CD4-positive, alpha-beta T cell treated with Interleukin-6 for 4 hours (primary cell): ENCODE measurements around the gene CNN2.

ENCODE experiments used
- DNase-seq: peaks from one replicate; pipeline ENCODE4 v3.0.0-alpha.2; 2020; ENCODE audit warnings: mixed read lengths

The CNN2 gene

DNA sequence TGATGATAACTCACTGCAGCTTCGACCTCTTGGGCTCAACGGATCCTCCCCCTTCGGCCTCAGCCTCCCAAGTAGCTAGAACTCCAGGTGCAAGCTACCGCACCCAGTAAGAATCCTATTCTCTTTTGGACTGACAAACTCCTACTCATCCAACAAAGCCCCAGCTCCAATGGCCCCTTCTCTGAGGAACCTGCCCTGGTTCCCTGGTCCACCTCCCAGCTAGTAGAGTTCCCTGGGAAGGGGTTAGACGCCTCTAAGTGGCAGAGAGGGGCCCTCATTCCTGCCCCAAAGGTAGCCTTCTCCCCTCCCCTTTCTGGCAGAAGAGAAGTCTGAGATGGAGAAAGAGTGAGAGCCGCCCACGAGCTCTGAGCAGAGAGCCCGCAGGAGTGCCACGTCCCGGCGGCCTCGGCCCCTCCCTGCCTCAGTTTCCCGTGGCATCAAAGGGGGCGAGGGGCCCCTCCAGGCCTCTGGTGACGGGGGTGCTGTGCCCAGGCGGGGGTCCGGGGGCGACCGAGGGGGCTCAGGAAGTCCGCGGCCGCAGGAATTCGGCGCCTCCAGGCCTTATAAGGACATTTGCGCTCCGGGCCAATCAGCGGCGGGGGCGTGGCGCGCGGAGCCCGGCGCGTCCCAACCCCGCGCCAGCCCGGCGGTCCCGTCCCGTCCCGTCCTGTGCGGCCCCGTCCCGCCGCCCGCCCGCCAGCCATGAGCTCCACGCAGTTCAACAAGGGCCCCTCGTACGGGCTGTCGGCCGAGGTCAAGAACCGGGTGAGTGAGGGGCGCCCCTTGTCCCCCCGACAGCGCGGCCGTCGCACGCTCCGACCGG, at the start of gene CNN2:
CNN2 (plus strand) TSS at position 649 of the 823 bp plus-strand sequence; CDS start at position 703, 54 bp downstream.
- peak; percentile 70 for DNase-seq

DNA sequence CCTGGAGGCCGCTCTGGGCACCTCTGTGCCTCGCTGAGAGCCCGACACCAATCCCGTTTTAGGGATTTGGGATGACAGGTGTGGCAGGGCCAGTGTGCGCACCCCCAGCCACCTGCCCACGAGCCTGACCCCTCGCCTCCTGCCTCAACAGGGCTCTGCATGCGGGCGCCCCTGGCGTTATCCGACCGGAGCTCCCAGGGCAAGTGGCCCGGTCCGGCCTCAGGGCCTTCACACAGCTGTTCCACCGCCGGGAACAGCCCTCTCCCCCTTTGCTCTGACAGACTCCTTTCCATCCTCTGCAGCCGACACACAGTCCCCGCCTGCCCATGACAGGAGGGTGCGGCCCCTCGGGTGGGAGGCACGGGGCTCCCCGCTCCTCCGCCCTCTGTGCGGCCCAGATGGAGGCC, 49.3 kb upstream of the CNN2 start:
- no peak for DNase-seq

DNA sequence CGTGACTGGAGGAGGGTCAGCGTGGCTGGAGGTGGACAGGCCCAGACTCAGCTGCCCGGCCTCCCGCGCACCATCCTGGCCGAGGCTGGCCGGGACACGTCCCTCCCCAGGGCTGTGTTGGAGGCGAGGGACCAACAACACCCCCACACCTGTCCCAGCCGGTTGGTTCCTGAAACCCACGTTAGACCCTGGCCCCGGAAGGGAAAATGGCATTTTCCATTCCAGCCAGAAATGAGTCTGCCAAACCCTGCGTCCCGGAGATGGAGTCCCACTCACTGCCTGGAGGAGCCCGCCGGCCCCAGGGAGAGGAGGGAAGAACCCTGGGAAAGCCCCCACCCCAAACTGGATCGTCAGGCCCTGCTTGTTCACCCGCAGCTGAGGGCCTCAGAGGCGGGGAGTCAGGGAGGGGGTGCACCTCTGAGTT, 47.1 kb upstream of the CNN2 start:
- no peak for DNase-seq

DNA sequence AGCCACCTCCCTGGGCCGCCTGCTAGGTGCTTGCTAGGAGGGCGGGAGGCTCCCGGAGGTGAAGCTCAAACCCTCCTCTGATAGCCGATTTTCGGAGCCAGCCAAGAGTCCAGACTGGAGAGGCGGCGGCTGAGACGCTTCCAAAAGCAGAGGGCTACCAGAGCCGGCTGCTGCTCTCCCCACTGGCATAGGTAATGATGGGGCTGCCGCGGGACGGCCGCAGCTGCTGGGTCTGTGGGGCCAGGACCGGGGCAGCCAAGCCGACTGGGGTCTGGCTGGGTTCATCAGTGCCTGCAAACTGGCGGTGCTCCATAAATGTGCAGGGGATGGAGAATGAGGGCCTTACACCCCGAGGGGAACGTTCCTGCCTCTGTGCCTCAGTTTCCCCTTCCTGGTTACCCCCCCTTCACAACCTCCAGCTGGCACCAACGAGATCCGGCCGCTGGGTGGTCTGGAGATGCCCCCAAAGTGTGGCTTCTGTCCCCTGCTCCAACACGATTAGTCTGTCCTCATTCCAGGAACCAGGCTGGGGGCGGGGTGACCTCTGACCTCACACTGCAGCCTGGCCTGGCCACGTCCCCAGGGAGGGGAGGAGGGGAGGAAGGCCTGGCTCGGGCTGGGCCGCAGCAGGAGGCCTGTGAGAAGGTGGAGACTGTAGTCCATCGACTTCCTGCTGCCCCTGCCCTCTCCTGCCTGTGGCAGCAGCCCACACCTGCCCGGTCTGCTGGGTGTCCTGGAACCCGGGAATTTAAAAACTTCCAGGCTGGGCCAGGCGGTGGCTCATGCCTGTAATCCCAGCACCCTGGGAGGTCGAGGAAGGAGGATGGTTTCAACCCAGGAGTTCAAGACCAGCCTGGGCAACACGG, 46.0 kb upstream of the CNN2 start:
- DNase-seq, result no peak

DNA sequence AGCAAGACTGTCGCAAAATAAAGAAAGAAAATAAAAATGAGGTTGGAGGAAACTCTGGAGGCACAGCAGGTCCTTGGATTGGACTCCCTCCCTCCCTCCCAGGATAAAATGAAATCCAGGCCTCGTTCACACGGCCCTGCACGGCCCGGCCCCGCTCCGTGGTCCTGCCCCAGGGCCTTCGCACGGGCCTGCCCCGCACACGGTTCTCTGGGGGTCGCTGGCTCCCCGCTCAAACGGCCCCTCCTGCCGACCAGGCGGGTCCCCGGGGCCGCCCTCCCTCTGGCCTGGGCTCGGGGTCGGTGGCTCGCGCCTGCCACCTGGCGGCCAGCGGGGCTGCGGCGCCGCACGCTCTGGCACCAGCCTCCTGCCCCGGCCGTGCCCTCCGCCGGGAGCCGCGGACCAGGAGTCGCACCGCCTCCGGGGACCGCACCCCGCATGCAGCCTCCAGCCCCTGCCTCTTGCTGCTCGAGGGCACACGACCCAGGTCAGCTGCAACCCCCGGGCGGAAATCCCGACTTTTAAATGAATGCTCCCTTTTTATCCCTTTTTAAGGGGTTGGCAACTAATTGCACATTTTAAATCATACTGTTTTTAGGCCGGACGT, 43.7 kb upstream of the CNN2 start:
- DNase-seq, result peak; percentile 80

DNA sequence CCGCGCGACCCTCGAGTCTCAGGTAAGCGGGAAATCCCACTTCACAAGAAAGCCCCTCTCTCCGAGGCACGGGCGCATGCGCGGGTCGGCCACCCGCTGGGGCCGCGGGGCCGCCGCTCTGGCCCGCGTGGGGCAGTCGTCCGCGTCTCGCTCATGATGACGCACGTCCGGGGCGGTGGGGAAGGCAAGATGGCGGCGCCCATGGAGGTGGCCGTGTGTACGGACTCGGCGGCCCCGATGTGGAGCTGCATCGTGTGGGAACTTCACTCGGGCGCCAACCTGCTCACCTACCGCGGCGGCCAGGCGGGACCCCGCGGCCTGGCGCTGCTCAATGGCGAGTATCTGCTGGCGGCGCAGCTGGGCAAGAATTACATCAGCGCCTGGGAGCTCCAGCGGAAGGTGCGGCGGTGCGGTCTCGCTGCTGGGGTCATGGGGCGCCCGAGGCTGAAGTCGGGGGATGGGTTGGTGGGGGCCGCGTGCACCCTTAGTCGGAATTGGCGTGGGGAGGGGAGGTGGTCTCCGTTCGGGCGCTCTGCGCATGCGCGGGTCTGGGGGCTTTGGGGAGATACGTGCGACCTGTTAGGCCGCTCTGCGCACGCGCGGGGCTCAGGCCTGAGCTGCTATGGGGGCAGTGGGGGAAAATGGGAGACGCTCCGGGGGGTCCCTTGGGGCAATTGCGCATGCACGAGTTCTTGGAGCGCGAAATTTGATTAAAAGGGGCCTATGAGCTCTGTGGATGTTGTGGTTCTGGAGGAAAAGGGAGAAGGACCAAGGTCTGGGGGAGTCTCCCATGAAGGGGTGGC, 42.0 kb upstream of the CNN2 start, which contains the start of gene WDR18:
WDR18 (plus strand) TSS at position 181 of the 803 bp plus-strand sequence; CDS start at position 190, 9 bp downstream.
- DNase-seq, result peak; percentile 93

DNA sequence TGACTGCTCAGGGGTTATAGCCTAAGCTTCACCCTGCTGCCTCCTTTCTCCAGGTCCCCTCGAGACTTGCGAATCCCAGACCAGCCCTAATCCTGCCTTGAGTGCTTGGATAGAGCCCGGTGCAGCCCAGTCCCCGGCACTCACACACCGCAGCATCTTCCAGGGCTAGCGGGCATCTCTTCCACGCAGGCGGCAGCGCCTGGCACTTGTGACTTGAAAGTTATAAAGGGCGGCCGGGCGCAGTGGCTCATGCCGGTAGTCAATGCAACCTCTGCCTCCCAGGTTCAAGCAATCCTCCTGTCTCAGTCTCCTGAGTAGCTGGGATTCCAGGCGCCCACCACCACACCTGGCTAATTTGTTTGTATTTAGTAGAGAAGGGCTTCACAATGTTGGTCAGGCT, 40.3 kb upstream of the CNN2 start:
- DNase-seq, result no peak

DNA sequence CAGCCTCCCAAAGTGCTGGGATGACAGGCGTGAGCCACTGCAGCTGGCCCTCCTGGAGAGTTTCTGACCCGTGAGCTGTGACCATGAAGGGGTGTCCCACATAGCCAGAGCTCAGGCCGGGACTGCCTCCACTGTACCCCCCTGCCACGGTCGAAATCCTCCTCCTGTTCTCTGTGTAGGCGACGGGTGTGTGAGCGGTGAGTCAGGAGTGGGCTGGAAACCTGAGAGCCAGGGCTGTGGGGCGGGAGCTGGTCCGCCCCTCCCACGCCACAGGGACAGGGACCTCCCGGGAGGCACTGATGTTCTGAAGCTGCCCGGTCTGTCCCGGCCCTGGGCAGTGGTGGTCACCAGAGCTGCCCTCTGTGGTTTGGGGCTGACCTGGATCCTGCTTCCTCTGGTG, 38.3 kb upstream of the CNN2 start:
- DNase-seq, result no peak

DNA sequence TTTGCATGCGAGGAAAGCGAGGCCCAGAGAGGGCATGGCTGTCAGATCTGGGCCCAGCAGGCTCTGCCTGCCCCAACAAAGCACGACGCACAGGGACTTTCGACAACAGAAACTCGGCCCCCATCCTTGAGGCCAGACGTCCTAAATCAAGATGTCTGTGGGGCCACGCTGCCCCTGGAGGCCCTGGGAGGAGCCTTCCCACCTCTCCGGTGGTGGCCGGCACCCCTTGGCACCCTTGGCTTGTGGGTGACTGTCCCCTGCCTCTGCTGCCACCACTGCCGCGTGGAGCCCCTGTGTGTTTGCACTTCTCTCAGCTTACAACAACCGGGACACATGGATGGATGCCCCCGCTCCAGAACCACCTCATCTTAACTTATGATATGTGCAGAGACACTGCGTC, 37.9 kb upstream of the CNN2 start:
- DNase-seq, result no peak

DNA sequence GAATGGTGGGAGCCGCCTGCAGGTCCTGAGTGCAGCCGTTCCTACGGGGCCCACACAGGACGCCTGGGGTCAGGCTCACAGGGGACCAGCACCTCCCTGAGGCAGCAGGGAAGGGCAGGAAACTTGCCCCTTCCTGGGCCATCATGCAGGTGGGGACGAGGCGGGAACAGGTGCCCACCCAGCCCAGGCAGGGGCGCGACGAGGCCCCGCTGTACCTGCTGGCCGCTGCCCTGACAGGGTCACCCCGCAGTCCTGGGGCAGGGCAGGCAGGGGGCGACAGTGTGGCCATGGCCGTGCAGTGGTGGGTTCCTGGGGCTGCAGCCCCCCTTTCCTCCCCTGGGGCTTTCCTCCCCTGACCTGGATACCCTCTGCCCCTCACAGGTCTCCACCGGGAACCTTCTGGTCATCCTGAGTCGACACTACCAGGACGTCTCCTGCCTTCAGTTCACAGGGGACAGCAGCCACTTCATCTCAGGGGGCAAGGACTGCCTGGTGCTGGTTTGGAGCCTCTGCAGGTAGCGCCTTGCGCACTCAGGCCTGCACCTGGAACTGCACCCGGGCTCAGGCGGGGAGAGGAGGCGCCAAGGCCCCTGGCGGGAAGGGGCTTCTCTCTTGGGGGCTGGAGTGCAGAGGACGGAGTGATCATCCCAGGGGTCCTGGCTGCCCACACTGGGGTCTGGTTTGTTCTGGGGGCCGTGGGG, 36.9 kb upstream of the CNN2 start:
- DNase-seq, result no peak

DNA sequence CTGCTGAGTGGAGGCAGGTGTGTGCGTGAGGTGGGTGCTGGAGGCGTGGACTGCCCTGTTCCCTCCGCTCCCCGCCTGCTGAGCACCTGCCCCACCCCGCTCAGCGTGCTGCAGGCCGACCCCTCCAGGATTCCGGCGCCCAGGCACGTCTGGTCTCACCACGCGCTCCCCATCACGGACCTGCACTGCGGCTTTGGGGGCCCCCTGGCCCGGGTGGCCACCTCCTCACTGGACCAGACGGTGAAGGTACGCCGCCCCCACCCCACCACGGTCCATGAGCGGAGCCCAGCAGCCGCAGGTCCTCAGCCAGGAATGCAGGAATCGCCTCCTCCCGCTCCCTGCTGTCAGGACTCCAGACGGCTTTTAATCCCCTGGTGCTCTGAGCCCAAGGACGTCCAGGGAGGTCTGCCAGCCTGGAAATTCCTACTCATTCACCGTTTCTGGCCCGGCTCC, 36.3 kb upstream of the CNN2 start:
- no peak for DNase-seq

DNA sequence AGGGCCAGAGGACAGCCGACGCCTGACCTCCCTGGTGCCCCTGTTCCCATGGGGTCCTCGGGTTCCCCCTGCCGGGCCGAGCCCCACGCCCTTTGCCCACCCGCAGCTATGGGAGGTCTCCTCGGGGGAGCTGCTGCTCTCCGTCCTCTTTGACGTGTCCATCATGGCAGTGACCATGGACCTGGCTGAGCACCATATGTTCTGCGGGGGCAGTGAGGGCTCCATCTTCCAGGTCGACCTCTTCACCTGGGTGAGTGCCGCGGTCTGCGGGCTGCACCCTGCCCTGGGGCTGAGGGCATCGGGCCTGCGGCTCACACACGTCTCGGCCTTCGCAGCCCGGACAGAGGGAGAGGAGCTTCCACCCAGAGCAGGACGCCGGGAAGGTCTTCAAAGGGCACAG, 35.7 kb upstream of the CNN2 start:
- no peak for DNase-seq

DNA sequence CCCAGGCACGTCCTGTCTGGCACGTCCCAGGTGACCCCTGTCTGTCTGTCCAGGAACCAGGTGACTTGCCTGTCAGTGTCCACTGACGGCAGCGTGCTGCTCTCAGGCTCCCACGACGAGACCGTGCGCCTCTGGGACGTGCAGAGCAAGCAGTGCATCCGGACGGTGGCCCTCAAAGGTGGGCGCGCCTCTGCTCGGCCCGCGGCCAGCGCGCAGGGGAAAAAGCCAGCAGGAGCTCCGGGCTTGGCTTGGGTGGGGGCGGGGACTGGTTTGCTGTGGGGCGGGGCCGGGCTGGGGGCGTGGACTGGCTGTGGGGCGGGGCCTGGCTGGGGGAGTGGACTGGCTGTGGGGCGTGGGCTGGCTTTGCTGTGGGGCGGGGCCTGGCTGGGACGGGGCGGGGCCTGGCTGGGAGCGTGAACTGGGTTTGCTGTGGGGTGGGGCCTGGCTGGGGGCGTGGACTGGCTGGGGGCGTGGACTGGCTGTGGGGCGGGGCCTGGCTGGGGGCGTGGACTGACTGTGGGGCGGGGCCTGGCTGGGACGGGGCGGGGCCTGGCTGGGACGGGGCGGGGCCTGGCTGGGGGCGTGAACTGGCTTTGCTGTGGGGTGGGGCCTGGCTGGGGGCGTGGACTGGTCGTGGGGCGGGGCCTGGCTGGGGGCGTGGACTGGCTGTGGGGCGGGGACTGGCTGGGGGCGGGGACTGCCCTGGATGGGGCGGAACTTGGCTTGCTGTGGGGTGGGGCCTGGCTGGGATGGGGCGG, 35.1 kb upstream of the CNN2 start:
- peak; percentile 15 for DNase-seq

DNA sequence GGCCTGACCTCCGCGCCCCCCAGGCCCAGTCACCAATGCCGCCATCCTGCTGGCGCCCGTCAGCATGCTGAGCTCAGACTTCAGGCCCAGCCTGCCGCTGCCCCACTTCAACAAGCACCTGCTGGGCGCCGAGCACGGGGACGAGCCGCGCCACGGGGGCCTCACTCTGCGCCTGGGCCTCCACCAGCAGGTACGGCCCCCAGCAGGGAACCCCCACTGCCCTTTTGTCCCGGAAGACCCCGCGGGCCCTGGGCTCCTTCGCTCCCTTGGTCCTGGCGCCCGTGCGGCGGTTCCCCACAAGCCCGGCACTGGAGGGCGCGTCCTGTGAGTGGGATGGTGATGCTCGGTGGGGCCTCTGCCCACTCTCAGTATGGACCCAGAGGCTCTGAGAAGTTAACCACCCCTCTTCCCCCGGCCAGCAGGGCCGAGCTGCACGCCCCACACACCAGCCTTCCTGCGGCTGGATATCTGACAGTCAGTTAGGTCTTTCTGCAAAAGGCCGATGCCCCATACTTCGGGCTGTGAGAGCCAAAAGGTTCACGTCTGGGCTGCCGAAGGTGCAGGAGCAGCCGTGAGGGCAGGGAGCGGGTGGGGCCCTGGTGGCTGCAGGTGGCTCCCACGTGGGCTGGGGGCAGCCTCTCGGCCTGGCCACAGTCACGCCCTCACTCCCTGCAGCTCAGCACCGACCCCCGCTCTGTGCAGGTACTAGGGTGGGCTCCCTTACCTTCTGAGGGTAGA, 34.3 kb upstream of the CNN2 start:
- no peak for DNase-seq

DNA sequence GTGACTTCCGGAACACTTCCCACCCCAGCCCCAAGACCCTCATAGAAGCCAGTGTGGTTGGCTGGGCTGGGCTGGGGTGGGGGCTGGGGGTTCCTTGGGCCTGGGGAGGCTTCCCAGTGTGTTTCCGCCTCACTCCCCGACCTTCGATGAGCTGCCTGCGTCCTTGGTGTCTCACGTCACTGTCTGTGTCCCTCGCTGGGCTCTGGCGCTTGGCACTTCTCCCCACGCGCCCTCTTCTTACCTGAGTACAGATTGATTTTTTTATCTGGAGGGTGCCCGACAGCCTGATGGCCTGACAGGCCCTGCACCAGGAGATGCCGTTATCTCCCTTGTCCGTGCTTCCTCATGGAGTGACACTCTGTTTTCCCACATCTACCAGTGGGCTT, 33.7 kb upstream of the CNN2 start:
- DNase-seq, result no peak

DNA sequence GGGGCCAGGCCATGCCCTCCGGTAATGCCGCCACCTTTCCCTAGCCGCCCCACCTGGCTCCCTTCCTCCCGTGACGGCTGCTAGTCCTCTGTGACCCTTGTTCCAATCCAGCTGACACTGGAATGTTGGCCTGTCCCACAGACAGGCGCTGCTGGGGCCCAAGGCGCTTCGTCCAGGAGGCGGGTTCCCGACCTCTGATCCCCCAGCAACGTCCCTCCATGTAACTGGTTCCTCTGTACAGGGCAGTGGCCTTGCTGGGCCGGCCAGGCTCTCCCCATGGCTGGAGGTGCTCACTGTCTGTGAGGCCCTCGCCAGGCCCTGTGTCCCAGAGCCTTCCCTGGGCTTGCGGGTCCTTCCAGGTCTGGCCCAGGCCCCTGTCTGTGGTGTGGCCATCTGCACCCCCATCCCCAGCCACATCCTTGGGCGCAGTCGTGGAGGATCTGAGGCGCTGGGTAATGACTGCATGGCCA, 33.0 kb upstream of the CNN2 start:
- no peak for DNase-seq

DNA sequence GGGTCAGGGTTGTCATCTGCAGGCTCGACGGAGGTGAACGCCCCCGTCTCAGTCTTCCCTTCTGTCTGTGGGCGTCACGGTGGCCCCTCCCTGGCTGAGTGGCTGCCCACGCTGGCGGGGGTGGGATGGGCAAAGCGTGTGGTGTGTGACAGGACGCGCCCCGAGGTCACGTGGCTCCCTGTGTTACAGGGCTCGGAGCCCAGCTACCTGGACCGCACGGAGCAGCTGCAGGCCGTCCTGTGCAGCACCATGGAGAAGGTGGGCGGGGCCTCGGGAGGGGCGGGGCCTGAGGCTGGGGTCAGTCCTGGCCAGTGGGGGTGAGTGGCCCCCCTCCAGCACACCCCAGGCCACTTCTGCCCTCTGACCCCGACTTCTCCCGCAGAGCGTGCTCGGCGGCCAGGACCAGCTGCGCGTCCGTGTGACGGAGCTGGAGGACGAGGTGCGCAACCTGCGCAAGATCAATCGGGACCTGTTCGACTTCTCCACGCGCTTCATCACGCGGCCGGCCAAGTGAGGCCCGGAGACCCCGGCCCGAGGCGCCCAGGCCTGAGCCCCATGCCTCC, 32.5 kb upstream of the CNN2 start:
- no peak for DNase-seq

DNA sequence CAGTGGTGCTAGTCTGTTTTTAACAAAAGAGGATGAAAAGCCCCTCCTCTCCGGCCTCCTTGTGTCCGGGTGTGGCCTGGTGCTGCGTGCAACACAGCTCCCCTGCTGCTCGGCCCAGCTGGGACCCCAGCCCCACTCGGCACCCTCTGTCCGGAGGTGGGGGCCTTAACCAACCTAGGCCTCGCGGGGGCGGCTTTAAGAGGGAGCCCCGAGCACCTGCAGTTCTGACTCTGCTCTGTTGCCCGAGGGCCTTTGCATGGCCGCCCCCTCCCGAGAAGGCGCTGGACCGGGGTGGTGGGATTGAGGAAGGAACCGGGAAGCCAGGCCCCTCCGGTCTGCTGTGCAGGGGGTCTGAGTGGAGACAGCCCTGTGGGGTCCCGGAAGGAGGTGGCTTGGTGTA, 31.9 kb upstream of the CNN2 start:
- no peak for DNase-seq

DNA sequence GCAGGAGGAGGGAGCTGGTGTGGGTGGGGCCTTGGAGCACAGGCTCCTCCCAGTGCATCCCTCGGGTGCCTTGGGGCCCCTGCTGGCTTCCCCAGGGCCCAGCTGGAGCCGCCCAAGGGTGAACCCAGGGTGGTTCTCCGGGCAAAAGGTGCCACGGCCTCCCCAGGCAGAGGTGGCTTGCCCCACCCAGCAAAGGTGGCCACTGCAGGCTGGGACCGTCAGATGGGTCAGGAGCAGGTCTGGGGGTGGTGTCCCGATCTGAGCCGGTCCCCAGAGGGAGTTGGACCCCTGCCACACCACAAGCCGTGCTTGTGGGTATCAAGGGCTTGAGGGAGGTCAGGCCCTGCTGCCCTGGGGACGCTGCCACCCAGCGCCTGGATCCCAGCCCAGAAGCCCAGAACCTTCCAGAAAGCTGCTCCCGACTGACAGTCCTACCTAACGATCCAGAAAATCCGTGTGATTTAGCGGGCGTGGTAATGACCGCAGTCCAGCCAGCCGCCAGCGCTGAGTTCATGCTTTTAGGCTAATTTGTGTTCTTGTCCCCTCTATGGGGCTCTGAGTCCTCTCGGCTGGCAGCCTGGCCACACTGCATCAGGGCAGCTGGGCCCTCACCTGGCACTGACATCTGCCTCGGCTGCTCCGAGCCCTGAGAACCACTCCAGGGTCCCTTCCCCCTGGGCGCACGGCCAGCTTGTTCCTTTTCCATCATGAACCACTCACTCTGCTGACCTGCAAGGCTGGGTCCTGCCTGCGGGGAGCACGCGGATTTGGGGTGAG, 31.2 kb upstream of the CNN2 start:
- no peak for DNase-seq
